HG02610 (cell line): ENCODE data around the gene ISG15.
"Not testable (repeated sequence)": the region's sequence is repeated elsewhere in the genome, so short reads cannot be mapped to it uniquely, and the experiment has no call there.

Experiments used
- ATAC-seq: cut with Tn5 transposase; IDR thresholded peaks from one replicate; pipeline ENCODE4 v1.9.1; 2021; ENCODE audit warnings: mild to moderate bottlenecking, moderate library complexity; ENCODE audit not compliant: unreplicated experiment

Gene ISG15

GRCh38 chr1:975365-975764, 37.9 kb upstream of the ISG15 start:
- ATAC-seq = no peak

DNA sequence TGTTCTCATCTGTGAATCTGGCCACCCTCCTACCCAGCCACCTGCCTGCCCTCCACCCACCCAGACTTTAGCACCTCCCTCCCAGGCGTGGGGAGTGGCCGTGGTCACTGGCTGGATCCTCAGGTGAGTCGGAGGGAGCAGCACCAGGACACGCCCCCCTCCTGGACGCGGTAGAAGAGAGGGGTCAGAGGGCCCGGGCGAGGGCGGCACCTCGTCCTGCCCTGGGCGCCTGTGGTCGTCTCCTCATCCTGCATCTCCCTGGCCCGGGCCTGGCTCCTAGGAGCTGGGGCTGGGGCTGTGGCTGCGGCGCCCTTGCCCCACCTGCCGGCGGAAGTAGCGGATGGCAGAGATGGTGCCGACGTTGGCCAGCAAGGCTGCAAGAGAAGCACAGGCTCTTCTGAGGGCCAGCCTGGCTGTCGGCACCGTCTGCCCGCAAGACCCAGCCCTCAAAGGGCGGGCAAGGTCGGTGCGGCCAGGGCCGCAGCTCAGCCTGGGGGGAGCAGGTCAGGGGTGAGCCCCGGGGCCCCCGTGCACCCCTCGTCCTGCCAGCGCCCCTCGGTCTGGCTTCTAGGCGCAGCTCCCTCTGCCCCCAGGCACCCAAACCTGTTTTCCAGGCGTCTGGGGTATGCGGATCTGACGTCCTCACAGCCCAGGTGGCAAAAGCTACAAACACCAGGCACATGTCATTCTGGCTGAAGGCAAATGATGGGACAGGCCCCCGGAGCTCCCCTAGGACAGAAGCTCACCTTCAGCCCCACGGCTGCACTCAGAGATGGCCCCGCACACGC, 37.2 kb upstream of the ISG15 start:
- no peak for ATAC-seq

DNA sequence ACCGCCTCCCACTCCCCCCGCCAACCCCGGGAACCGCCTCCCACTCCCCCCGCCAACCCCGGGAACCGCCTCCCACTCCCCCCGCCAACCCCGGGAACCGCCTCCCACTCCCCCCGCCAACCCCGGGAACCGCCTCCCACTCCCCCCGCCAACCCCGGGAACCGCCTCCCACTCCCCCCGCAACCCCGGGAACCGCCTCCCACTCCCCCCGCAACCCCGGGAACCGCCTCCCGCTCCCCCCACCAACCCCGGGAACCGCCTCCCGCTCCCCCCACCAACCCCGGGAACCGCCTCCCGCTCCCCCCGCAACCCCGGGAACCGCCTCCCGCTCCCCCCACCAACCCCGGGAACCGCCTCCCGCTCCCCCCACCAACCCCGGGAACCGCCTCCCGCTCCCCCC, 36.5 kb upstream of the ISG15 start:
- ATAC-seq = not testable (repeated sequence)

GRCh38 chr1:978069-978834, 35.0 kb upstream of the ISG15 start:
- ATAC-seq = no peak

GRCh38 chr1:978835-979743, 34.2 kb upstream of the ISG15 start:
- no peak for ATAC-seq

- no peak for ATAC-seq
These were observed 33.6 kb upstream of the ISG15 start for GRCh38 chr1:979744-980072.

DNA sequence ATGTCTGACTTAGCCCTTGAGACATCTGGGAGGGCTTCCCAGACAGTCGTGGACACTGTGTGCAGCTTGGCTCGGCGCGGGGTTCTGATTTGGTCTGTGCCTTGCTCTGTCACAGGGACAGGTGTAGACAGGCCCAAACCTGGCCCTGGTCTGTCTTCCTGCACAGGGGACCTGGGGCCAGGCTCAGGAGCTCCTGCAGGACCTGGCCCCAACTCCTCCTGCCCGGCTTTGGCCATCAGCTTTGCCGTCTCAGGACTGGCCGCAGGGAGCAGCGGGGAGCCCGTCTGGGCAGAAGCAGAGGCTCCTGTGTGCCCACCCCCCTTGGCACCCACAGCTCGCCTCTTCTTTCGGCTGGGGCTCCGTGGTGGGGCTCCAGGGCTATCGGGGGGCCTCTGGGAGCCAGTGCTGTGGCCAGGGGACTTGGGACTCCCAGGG, 33.1 kb upstream of the ISG15 start:
- no peak for ATAC-seq

DNA sequence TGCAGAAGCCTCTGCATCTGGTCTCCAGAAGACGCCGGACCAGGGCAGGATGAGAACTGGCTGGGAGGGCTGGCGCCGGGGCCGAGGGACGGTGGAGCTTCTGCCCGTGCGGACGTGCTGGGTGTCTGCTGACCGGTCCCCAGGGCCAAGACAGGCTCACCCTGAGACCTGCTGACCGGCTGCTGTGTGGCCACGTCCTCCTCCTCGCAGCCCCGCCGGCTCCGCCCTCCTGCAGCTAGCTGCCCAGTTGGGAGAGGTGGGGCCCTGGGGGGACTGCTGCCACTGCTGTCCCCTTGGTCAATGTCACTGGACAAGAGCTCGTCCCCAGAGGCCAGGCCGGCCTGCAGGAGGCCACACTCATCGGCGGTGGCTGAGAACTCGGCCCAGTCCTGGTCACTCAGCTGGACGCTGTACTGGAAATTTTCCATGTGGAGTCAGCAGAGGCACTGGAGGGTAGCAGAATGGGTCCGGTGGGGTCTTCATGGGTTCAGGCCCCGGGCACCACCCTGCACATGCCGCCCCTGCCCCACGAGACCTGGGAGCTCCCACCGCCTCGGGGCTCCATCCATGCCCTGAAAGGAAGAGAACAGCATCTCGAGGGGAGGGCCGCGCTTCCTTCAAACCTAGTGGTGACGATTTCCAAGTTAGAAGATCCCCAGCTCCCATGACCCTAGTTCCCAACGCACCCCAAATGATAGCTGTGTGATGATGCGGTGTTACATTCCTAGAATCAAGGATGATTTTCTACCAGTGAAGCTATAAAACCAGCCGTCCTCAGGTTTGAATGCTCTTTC, 32.5 kb upstream of the ISG15 start:
- no peak for ATAC-seq

DNA sequence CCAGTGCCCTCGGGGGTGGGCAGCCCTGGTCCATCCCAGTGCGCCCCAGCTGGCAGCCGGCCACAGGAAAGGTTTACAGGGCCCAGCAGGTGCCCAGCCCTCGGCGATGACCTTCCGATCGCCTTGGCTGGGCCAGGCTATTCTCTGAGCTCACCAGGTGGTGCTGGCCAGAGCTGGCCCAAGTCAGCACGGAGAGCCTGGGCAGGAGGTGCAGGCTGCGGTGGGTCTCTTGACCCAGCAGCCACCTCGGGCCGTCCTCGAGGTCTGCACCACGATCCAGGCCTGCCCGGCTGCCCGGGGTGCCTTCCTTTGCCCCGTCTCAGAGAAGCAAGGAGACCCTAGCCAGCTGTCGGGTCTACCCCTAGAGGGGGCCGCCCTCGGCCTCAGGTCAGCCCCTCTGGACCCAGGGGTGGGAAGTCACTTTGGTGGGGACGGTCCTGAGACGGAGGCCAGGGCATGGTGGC, 31.8 kb upstream of the ISG15 start:
- no peak for ATAC-seq

DNA sequence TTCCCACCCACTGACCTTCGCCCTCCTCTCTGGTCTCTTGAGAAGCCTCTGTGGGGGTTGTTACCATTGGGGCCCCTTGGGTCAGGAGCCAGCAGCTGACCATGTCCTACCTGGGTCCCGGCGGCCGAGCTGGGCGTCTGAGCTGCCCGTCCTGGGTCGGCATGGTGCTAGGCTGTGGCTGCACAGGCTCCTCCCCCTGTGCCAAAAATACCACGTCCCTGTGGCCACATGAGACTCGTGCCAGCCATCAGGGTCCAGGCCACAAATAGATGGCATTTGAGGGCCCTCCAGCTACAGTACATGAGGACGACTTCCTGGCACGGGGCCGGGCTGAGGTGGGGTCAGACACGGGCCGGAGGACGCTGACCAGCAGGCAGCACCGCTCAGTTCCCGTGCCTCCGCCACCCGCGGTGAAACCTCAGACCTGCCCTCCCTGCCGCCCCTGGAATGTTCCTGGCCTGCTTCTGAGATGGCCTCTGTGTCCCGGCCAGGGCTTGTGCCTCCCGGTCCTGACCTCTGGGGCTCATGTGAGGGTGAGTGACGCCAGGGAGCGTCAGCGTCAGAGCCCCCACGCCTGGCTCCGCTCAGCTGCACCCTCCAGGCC, 31.2 kb upstream of the ISG15 start, which contains the start of gene PERM1:
TSS of gene PERM1 (minus strand) at position 139 of the 604 bp plus-strand sequence. CDS start 1,064 bp downstream, outside the sequence.
- no peak for ATAC-seq

DNA sequence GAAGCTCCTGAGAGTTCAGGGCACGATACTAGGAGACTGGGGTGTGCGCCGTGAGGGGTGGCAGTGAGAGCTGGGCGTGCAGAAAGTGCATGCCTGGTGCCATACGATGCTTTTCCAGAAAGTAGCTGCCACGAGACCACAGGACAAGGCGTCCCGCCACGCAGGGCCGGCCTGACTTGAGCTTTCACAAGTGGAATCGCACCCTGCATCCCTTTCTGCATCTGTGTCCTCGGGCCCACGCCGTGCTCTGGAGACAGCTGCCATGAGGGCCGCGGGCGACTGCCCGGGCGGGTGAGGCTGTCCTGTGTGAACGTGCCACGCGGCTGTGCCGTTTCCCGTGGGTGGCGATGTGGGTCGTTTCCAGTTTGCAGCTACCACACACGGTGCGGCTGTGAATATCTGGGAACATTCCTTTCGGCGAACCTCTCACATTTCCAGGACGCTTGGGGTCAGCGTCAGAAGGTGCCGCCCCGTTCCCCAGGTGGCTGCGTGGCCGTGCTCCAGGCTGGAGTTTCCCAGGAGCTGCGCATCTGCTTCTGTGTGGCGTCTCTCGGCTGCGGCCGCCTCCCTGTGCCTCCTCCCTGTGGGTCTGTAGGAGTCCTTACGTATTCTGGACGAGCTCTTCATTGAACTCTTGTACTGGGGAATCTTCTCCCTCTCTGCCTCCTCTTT, 30.4 kb upstream of the ISG15 start:
- no peak for ATAC-seq

DNA sequence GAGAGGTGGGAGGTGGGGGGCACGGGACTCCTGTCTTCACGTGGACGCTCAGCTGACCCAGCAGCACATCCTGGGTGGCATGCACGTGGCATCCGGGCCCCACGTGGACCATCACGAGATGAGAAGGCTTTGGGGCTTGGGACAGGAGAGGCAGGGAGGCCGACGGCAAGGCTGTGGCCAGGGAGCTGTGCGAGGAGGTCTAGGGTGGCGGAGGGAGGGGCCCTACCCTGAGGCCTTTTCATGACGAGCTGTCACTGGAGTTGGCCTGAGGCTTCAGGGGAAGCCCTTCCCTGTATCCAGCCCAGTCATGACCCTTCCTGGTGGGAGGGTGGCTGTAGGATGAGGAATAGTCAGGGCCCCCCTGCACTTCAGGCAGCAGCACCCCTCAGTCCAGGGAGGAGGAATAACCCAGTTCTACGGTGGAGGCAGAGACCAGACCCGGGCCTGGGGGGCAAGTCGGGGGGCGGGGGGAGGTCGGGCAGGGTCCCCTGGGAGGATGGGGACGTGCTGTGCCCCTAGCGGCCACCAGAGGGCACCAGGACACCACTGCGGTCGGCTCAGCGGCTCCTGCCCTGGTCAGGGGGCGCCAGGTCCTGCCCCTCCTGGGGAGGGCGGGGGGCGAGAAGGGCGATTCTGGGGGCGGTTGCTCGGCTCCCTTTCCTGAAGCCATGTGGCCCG, 29.4 kb upstream of the ISG15 start:
- no peak for ATAC-seq

DNA sequence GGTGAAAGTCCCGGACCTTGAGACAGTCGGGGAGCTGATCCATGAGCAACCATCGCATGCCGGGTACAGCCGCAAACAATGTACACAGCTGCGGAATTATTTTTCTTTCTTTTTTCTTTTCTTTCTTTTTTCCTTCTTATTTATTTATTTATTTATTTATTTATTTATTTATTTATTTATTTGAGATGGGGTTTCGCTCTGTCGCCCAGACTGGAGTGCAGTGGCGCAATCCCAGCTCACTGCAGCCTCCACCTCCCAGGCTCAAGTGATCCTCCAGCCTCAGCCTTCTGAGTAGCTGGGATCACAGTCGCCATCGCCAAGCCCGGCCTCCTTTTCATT, 28.9 kb upstream of the ISG15 start:
- no peak for ATAC-seq

- no peak for ATAC-seq
These were observed 28.2 kb upstream of the ISG15 start for GRCh38 chr1:985126-985525.

- ATAC-seq = not testable (repeated sequence)
These were observed 25.2 kb upstream of the ISG15 start for GRCh38 chr1:988061-988460.

DNA sequence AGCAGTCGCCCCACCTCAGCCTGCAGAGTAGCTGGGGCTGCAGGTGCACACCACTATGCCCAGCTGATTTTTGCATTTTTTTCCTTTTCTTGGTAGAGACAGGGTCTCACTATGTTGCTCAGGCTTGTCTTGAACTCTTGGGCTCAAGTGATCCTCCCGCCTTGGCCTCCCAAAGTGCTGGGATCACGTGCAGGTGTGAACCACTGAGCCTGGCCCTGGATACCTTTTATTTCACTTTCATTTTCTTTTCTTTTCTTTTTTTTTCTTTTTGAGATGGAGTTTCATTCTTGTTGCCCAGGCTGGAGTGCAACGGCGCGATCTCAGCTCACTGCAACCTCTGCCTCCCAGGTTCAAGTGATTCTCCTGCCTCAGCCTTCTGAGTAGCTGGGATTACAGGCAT, 22.0 kb upstream of the ISG15 start:
- not testable (repeated sequence) for ATAC-seq

- no peak for ATAC-seq
These were observed 21.4 kb upstream of the ISG15 start for GRCh38 chr1:991895-992294.

GRCh38 chr1:992362-992761, 20.9 kb upstream of the ISG15 start:
- no peak for ATAC-seq
